Keratinocyte (primary cell): ENCODE measurements around the gene SP5. TPM values are rescaled to one million over a fixed set of nuclear protein-coding genes. Genes with fewer than 3 reads are reported as not detected.

Source experiments
- DNase-seq: peaks from one replicate; pipeline ENCODE4 v3.0.0-alpha.2; 2011; ENCODE audit warnings: low read depth, missing footprints, low spot score
- FAIRE-seq: peaks from 2 replicates; lab custom pipeline; 2011; peaks lifted over from hg19 to GRCh38; lab: Jason Lieb, UNC
- H2AFZ ChIP-seq: 2 replicates; pipeline ENCODE4 v1.6.0; 2012; ENCODE audit warnings: low read length, control low read depth, inconsistent platforms; ENCODE audit not compliant: control insufficient read depth
- H3K27ac ChIP-seq: 2 replicates; pipeline ENCODE4 v1.5.1; 2011; ENCODE audit warnings: low read length; ENCODE audit not compliant: control insufficient read depth, insufficient read depth
- H3K27me3 ChIP-seq: 3 replicates; pipeline ENCODE4 v1.6.0; 2011; ENCODE audit warnings: low read length; ENCODE audit not compliant: control insufficient read depth, insufficient read depth; ENCODE audit errors: extremely low read depth
- H3K36me3 ChIP-seq, 2 experiments: 2 replicates in 1 of 2; 3 replicates in 1 of 2; pipeline ENCODE4 v1.5.1; 2011; ENCODE audit warnings: low read length in 2 of 2, mild to moderate bottlenecking in 1 of 2; ENCODE audit not compliant: control insufficient read depth in 2 of 2, insufficient read depth in 2 of 2; ENCODE audit errors: extremely low read depth in 1 of 2
- H3K4me1 ChIP-seq: 3 replicates; pipeline ENCODE4 v1.5.1; 2011; ENCODE audit warnings: low read length; ENCODE audit not compliant: control insufficient read depth, insufficient read depth; ENCODE audit errors: extremely low read depth
- H3K4me2 ChIP-seq: 3 replicates; pipeline ENCODE4 v1.6.0; 2011; ENCODE audit warnings: low read depth, low read length; ENCODE audit not compliant: control insufficient read depth, insufficient read depth; ENCODE audit errors: extremely low read depth
- H3K4me3 ChIP-seq, 3 experiments: fragments of 200-600 bp in 1 of 3; sonication (generic) in 1 of 3; 2 replicates in 2 of 3; 3 replicates in 1 of 3; pipeline ENCODE4 v1.5.1; 2011 to 2016; ENCODE audit warnings: low read length in 3 of 3, mild to moderate bottlenecking in 3 of 3, control low read depth in 2 of 3, inconsistent platforms in 1 of 3, low read depth in 1 of 3, mixed read lengths in 1 of 3, mixed run types in 1 of 3, moderate library complexity in 1 of 3; ENCODE audit not compliant: control insufficient read depth in 2 of 3, insufficient read depth in 2 of 3; ENCODE audit errors: extremely low read depth in 1 of 3
- H3K79me2 ChIP-seq: 2 replicates; pipeline ENCODE4 v1.6.0; 2012; ENCODE audit warnings: low read length; ENCODE audit not compliant: control insufficient read depth, insufficient read depth
- H3K9ac ChIP-seq: 3 replicates; pipeline ENCODE4 v1.6.0; 2011; ENCODE audit warnings: low read length; ENCODE audit not compliant: control insufficient read depth, insufficient read depth; ENCODE audit errors: extremely low read depth
- H3K9me1 ChIP-seq: 3 replicates; pipeline ENCODE4 v1.6.0; 2011; ENCODE audit warnings: low read length; ENCODE audit not compliant: control insufficient read depth, insufficient read depth; ENCODE audit errors: extremely low read depth
- H3K9me3 ChIP-seq: 2 replicates; pipeline ENCODE4 v1.5.1; 2012; ENCODE audit warnings: low read depth, low read length; ENCODE audit not compliant: control insufficient read depth
- H4K20me1 ChIP-seq: 3 replicates; pipeline ENCODE4 v1.6.0; 2011; ENCODE audit warnings: low read length; ENCODE audit not compliant: control insufficient read depth, insufficient read depth; ENCODE audit errors: extremely low read depth
- EZH2 ChIP-seq: IDR thresholded peaks from one replicate; pipeline ENCODE4 v1.6.1; 2012; ENCODE audit warnings: inconsistent platforms, mild to moderate bottlenecking, low read length, moderate library complexity
- dilution Hi-C: fragments of 300-500 bp; cut with MboI; formaldehyde crosslinking; loops from one replicate; pipeline ENCODE4 v1.7.0; 2020; ENCODE audit warnings: low sequenced_read_pairs; ENCODE audit not compliant: extremely low pct_ligation_motif_present
- polyA plus RNA-seq, 5 experiments: library from polyadenylated mRNA; depleted of rRNA in 3 of 5; stranded (reverse) in 3 of 5; stranded (forward) in 1 of 5; unstranded in 1 of 5; fragments of >200 nt; gene quantifications; 1 replicate in 1 of 5; 2 replicates in 3 of 5; 3 replicates in 1 of 5; pipeline versions ENCODE4 v1.2.1 to v1.2.3, GENCODE V29; 2011 to 2012; ENCODE audit warnings: missing spikeins in 2 of 5, low read depth in 1 of 5, low replicate concordance in 1 of 5
- TF ChIP-seq, protein P1 (sequence below), 3 experiments: IDR thresholded peaks in 1 of 3; conservative IDR thresholded peaks in 1 of 3; optimal IDR thresholded peaks in 1 of 3; 2 replicates in 2 of 3; 3 replicates in 1 of 3; pipeline versions ENCODE3 to v1.5.1; 2011; ENCODE audit warnings: low read length in 3 of 3, mild to moderate bottlenecking in 3 of 3, moderate library complexity in 2 of 3, control low read depth in 1 of 3, inconsistent platforms in 1 of 3; ENCODE audit not compliant: insufficient read depth in 2 of 3; ENCODE audit errors: extremely low read depth in 1 of 3

The SP5 gene
- polyA plus RNA-seq, 1 donor (not counting 4 experiments of a cell fraction or from before 2014, with no cell fraction given), result not detected

DNA sequence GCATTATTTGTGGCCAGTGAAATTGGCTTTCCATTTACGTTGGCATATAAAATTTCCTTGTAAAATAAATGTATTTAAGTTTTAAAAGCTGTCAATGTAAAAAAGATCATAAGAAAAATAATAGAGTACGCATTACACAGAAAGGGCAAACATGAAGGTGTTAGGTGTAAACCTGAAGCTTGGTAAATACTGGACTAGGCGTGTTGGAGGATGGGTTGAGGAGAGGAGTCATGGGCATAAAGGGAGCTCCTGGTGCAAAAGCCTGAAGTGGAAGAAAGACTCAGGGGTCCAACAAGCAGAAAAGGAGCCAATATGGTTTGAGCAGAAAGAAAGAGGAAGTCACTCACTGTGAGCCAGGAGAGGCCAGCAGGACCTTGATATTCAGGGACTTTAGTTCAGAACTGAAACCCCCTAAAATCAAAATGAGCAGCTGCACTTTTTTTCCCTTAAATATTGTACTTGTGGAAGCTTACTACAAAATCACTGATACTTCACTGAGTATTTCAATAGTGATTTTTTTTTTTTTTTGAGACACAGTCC lies 24.4 kb downstream of the SP5 start:
- Histone ChIP-seq H3K27me3 (no peaks in the 10 kb centered on the region), H2AFZ (peak overlapping the region; percentile 50), H3K4me2 (peak overlapping the region; percentile 54), H3K9me1 (no peaks in the 10 kb centered on the region), H3K4me1 (peaks cover 20% of the 10 kb centered on the region), H3K9me3 (no peaks in the 10 kb centered on the region), H3K9ac (peak overlapping the region; percentile 29), H3K27ac (peak overlapping the region; percentile 77), H3K79me2 (no peaks in the 10 kb centered on the region), H3K4me3 (no peak overlapping the region), H3K36me3 (no peaks in the 10 kb centered on the region), H4K20me1 (no peaks in the 10 kb centered on the region)
- FAIRE-seq, result no peak
- dilution Hi-C loops, result no loop called here
- TF ChIP-seq, protein P1, sequence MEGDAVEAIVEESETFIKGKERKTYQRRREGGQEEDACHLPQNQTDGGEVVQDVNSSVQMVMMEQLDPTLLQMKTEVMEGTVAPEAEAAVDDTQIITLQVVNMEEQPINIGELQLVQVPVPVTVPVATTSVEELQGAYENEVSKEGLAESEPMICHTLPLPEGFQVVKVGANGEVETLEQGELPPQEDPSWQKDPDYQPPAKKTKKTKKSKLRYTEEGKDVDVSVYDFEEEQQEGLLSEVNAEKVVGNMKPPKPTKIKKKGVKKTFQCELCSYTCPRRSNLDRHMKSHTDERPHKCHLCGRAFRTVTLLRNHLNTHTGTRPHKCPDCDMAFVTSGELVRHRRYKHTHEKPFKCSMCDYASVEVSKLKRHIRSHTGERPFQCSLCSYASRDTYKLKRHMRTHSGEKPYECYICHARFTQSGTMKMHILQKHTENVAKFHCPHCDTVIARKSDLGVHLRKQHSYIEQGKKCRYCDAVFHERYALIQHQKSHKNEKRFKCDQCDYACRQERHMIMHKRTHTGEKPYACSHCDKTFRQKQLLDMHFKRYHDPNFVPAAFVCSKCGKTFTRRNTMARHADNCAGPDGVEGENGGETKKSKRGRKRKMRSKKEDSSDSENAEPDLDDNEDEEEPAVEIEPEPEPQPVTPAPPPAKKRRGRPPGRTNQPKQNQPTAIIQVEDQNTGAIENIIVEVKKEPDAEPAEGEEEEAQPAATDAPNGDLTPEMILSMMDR (optimal IDR thresholded peaks at IDR 0.05 in 1 of 3, IDR thresholded peaks at IDR 0.05 in 1 of 3, conservative IDR thresholded peaks at IDR 0.05 in 1 of 3; ENCODE audit: extremely low read depth in 1 of 3, insufficient read depth in 2 of 3, low read length in 3 of 3), result no peak
- TF ChIP-seq EZH2, result no peak
- DNase-seq, result no peak

DNA sequence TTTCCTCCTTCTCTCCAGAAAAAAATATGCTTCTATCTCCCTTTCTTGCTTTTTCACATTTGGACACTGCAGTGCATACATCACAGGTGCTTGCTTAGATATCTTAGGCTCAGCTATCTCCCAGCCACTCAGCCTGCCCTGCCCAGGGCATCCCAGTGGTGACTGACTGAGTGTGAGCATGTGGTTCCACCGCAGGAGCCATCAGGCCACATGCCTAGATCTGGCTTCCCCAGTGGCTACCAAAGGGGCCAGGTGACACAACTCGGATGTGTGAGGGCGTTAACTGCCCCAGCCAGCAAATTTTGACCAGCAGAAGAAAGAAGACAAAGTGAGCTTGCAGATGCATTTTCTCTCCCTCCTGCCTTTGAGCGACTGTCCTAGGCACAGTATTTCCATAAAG lies 25.5 kb downstream of the SP5 start:
- no peaks in the 10 kb centered on the region for H3K79me2 ChIP-seq
- no peaks in the 10 kb centered on the region for H3K36me3 ChIP-seq
- H3K4me3 ChIP-seq, result no peak overlapping the region
- TF ChIP-seq, protein P1 (optimal IDR thresholded peaks at IDR 0.05 in 1 of 3, IDR thresholded peaks at IDR 0.05 in 1 of 3, conservative IDR thresholded peaks at IDR 0.05 in 1 of 3; ENCODE audit: extremely low read depth in 1 of 3, insufficient read depth in 2 of 3, low read length in 3 of 3), result no peak
- TF ChIP-seq EZH2, result no peak
- H3K27ac ChIP-seq, result no peak overlapping the region
- H3K9ac ChIP-seq, result no peak overlapping the region
- H3K4me2 ChIP-seq, result no peak overlapping the region
- no peak overlapping the region for H2AFZ ChIP-seq
- H3K4me1 ChIP-seq, result peaks cover 20% of the 10 kb centered on the region
- no peak for FAIRE-seq
- no peaks in the 10 kb centered on the region for H3K9me1 ChIP-seq
- no peaks in the 10 kb centered on the region for H4K20me1 ChIP-seq
- no peaks in the 10 kb centered on the region for H3K9me3 ChIP-seq
- no peaks in the 10 kb centered on the region for H3K27me3 ChIP-seq
- DNase-seq, result no peak
- dilution Hi-C loops, result no loop called here
